Stimulated activated naive CD8-positive, alpha-beta T cell treated with anti-CD3 and anti-CD28 coated beads, Interleukin-15, amount 100 ng/mL, for 72 hours (primary cell): ENCODE results near the gene CHD5.
A peak's percentile ranks its signal among the peaks of the same experiment; 100 is the strongest.

Experiments used
- ATAC-seq: fragments of 150-1000 bp; cut with Tn5 transposase; 2 replicates; pipeline ENCODE4 v1.10.0; 2021; ENCODE audit warnings: mild to moderate bottlenecking, moderate library complexity
- DNase-seq, 2 donors: peaks; one replicate each; pipeline ENCODE4 v3.0.0; 2021 to 2022
- H3K27ac Mint-ChIP-seq, 2 donors: one replicate each; pipeline ENCODE4 v1.8.0; 2022; ENCODE audit warnings: mild to moderate bottlenecking in 2 of 2, mixed read lengths in 2 of 2, moderate library complexity in 2 of 2
- H3K27me3 Mint-ChIP-seq: one replicate; pipeline ENCODE4 v1.8.0; 2022; ENCODE audit warnings: mixed read lengths
- H3K4me1 Mint-ChIP-seq: one replicate; pipeline ENCODE4 v1.8.0; 2022; ENCODE audit warnings: mild to moderate bottlenecking, mixed read lengths
- H3K4me3 Mint-ChIP-seq, 2 donors: one replicate each; pipeline ENCODE4 v1.8.0; 2022; ENCODE audit warnings: mild to moderate bottlenecking in 2 of 2, mixed read lengths in 2 of 2, moderate library complexity in 1 of 2
- H3K9me3 Mint-ChIP-seq, 2 donors: one replicate each; pipeline ENCODE4 v1.8.0; 2022; ENCODE audit warnings: mixed read lengths in 2 of 2

CHD5 gene

DNA sequence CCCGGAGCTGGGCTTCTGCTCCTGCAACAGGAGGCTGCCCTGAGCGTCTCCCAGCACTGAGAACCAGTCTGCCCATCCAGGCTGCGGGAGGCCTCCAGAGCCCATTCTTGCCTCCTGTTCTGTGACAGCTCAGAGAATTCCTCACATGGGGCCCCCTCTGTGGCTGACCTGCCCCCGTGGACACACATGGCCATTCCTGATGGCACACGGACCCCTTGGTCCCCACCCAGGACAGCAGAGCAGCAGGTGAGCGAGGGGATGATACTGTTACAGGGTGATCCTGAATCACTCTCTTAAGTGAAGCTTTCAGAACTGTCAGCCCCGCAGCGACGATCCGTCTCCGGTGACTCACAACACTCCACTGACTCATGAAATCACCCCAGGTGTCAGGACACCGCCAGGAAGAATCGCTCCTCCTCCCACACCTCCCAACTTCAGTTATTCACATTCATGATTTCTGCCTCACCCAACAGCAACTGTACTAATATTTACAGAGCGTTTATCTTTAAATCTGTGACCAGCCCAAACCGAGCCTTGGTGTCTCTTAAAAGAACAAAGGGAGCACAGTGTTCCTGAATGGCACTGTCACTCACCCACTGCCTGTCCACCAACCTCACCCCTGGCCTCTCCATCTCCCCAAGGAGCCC, 22.5 kb downstream of the CHD5 start:
- no peak overlapping the region for H3K4me3 Mint-ChIP-seq
- peaks cover 42% of the 10 kb centered on the region for H3K27me3 Mint-ChIP-seq
- no peak overlapping the region for H3K27ac Mint-ChIP-seq
- peaks cover 33% of the 10 kb centered on the region for H3K4me1 Mint-ChIP-seq
- ATAC-seq (no peak), DNase-seq (no peak)
- H3K9me3 Mint-ChIP-seq, result no peaks in the 10 kb centered on the region

- no peak overlapping the region for H3K27ac Mint-ChIP-seq
- no peaks in the 10 kb centered on the region for H3K9me3 Mint-ChIP-seq
- H3K4me1 Mint-ChIP-seq, result peaks cover 33% of the 10 kb centered on the region
- no peak for ATAC-seq
- peaks cover 37% of the 10 kb centered on the region for H3K27me3 Mint-ChIP-seq
- no peak overlapping the region for H3K4me3 Mint-ChIP-seq
- no peak for DNase-seq
Observed at GRCh38 chr1:6157132-6157527, 23.0 kb downstream of the CHD5 start.

DNA sequence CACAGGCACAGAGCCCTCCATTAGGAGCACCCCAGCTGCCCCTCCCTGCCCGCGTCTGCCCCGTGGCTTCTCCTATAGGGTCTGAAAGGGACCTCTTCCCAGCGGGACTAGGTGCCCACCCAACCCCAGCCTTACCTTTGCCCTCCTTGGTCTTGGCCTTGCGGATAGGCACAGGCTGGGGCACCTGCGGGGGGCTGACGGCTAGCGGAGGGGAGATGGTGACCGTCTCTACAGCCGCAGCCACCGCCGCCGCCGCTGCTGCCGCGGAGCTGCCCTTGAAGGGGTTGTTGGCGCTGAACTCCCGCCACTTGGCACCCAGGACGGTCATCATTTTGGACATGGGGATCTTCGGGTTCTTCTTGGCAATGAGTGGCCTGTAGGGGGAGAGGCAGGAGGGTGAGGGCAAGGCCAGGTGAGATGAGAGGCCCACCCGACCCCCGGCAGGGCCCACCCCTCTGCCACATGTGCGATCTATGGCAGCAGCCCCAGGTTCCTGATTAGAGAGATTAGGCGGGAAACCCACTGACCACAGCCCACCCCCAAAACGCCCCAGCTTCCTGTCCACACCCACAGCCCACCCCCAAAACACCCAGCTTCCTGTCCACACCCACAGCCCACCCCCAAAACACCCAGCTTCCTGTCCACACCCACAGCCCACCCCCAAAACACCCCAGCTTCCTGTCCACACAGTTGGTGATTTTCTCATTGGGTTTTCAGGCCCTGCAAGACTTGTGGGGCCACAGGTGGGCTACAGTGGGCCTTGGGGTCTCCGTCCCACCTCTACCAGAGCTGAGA, 25.4 kb downstream of the CHD5 start:
- no peak overlapping the region for H3K27ac Mint-ChIP-seq
- peaks cover 16% of the 10 kb centered on the region for H3K27me3 Mint-ChIP-seq
- peaks cover 33% of the 10 kb centered on the region for H3K4me1 Mint-ChIP-seq
- no peak overlapping the region for H3K4me3 Mint-ChIP-seq
- DNase-seq (no peak), ATAC-seq (no peak)
- no peaks in the 10 kb centered on the region for H3K9me3 Mint-ChIP-seq

DNA sequence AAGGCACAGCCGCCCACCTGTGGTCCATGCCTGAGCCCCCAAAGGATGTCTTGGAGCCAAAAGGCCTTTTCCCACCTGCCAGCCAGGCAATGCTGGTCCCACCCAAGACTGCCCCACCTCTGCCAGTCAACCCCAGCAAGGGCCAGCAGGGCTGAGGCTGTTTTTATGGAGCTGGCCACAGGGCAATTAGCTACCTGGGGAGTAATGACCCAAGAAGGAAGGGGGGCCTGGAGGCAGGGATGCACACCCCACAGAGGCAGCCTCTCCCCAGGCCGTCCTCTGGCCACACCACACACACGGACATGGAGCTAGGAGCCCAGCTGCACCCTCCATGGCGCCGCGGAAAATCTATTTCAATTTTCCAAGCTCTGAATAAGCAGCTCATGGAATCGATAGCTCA, 27.2 kb downstream of the CHD5 start:
- peaks cover 42% of the 10 kb centered on the region for H3K4me1 Mint-ChIP-seq

GRCh38 chr1:6152181-6152580, 27.9 kb downstream of the CHD5 start:
- Mint-ChIP-seq H3K4me3 (no peak overlapping the region), H3K27ac (no peak overlapping the region), H3K9me3 (no peaks in the 10 kb centered on the region), H3K27me3 (peaks cover under 1% of the 10 kb centered on the region), H3K4me1 (peaks cover 35% of the 10 kb centered on the region)
- ATAC-seq (no peak), DNase-seq (no peak)

More for the DNA sequence above, 27.2 kb downstream of the CHD5 start:
- Mint-ChIP-seq H3K27me3 (peaks cover 8% of the 10 kb centered on the region), H3K9me3 (no peaks in the 10 kb centered on the region), H3K27ac (no peak overlapping the region), H3K4me3 (no peak overlapping the region)
- ATAC-seq (no peak), DNase-seq (no peak)

- Mint-ChIP-seq H3K4me3 (no peak overlapping the region), H3K27me3 (no peaks in the 10 kb centered on the region), H3K27ac (no peak overlapping the region), H3K4me1 (peaks cover 34% of the 10 kb centered on the region), H3K9me3 (no peaks in the 10 kb centered on the region)
- DNase-seq (no peak), ATAC-seq (no peak)
Observed at GRCh38 chr1:6151291-6151822, 28.8 kb downstream of the CHD5 start.

- Mint-ChIP-seq H3K27me3 (no peaks in the 10 kb centered on the region), H3K4me3 (no peak overlapping the region), H3K4me1 (peaks cover 26% of the 10 kb centered on the region), H3K9me3 (no peaks in the 10 kb centered on the region), H3K27ac (no peak overlapping the region)
- no peak for ATAC-seq
- DNase-seq, result no peak
Observed at GRCh38 chr1:6150006-6150938, 29.8 kb downstream of the CHD5 start.

GRCh38 chr1:6149597-6149996, 30.5 kb downstream of the CHD5 start:
- no peak for DNase-seq
- Mint-ChIP-seq H3K4me3 (no peak overlapping the region), H3K27ac (no peak overlapping the region), H3K4me1 (peaks cover 19% of the 10 kb centered on the region), H3K27me3 (no peaks in the 10 kb centered on the region), H3K9me3 (no peaks in the 10 kb centered on the region)
- ATAC-seq, result no peak

GRCh38 chr1:6148497-6149241, 31.5 kb downstream of the CHD5 start:
- H3K4me3 Mint-ChIP-seq, result peak overlapping the region; percentile 47 to 58
- no peak overlapping the region for H3K27ac Mint-ChIP-seq
- H3K27me3 Mint-ChIP-seq, result no peaks in the 10 kb centered on the region
- no peaks in the 10 kb centered on the region for H3K9me3 Mint-ChIP-seq
- ATAC-seq (peak; percentile 84), DNase-seq (peak; percentile 51 to 54)
- H3K4me1 Mint-ChIP-seq, result peaks cover 11% of the 10 kb centered on the region

DNA sequence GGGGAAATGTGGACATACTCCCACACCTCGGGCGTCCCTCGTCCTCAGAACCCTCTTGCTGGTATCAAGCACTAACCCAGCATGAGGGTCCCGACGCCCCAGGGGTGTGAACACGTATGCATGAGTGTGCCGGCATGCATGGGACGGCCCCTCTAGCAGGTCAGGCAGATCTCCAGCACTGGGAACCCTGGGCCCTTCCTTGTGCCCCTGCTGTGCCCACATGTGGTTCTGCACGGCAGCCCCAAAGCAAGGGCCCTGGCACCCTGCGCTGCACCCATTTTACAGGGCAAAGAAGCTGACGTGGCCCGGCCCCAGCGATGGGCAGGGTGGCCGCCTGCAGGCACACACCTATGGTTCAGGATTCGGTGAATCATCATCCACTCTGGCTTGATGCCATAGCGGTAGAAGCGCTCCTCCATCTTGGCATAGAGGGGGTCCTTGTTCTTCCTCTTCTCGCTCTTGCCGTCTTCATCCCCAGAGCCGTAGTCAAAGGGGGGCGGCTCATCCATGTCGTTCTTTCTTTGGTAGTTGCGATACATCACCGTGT, 34.2 kb downstream of the CHD5 start:
- no peak overlapping the region for H3K4me3 Mint-ChIP-seq
- no peak for ATAC-seq
- H3K27ac Mint-ChIP-seq, result no peak overlapping the region

DNA sequence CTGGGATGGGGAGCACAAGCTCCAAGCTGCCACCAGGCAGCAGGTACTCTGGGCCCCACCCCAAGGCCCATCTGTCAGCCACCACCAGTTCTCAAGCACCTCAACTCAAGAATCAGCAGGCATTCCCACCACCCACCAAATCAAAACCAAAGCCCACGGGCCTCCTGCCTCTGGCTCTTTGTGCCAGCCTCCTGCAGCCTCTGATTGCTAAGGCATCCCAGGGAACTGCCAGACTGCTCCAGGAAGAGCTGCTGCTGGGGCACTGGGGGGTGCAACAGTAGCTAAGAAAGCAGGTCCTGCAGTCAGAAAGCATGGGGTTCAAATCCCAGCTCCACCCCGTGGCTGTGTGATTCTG, 34.7 kb downstream of the CHD5 start:
- DNase-seq (no peak), ATAC-seq (no peak)
- no peak overlapping the region for H3K4me3 Mint-ChIP-seq
- H3K9me3 Mint-ChIP-seq, result no peaks in the 10 kb centered on the region
- no peak overlapping the region for H3K27ac Mint-ChIP-seq
- H3K4me1 Mint-ChIP-seq, result peaks cover 11% of the 10 kb centered on the region
- H3K27me3 Mint-ChIP-seq, result no peaks in the 10 kb centered on the region

More for the DNA sequence above, 34.2 kb downstream of the CHD5 start:
- no peak for DNase-seq
- H3K9me3 Mint-ChIP-seq, result no peaks in the 10 kb centered on the region
- H3K4me1 Mint-ChIP-seq, result peaks cover 11% of the 10 kb centered on the region
- no peaks in the 10 kb centered on the region for H3K27me3 Mint-ChIP-seq

GRCh38 chr1:6144647-6145395, 35.3 kb downstream of the CHD5 start:
- Mint-ChIP-seq H3K4me3 (no peak overlapping the region), H3K27me3 (no peaks in the 10 kb centered on the region), H3K4me1 (peaks cover 11% of the 10 kb centered on the region), H3K27ac (no peak overlapping the region), H3K9me3 (no peaks in the 10 kb centered on the region)
- ATAC-seq (no peak), DNase-seq (no peak)

DNA sequence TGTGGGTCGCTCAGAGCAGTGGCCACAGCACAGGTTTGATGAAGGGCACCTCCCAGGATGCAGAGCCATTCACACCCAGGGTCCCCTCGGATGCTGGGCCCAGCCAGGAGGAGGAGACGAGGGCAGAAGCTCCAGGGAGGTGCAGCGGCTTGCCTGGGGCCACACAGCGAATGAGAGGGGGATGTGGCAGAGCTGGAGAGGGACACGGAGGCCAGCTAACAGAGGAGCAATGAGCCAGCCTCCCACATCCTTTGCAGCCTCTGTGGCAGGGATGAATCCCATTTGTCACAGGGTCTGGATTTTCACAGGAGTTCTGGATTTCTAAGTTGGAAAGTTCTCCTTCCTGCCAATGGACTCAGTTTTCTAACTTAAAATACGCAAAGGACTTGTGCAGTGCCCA, 35.9 kb downstream of the CHD5 start:
- Mint-ChIP-seq H3K27me3 (no peaks in the 10 kb centered on the region), H3K4me1 (peaks cover 11% of the 10 kb centered on the region), H3K4me3 (no peak overlapping the region), H3K27ac (no peak overlapping the region), H3K9me3 (no peaks in the 10 kb centered on the region)
- DNase-seq (no peak), ATAC-seq (no peak)

DNA sequence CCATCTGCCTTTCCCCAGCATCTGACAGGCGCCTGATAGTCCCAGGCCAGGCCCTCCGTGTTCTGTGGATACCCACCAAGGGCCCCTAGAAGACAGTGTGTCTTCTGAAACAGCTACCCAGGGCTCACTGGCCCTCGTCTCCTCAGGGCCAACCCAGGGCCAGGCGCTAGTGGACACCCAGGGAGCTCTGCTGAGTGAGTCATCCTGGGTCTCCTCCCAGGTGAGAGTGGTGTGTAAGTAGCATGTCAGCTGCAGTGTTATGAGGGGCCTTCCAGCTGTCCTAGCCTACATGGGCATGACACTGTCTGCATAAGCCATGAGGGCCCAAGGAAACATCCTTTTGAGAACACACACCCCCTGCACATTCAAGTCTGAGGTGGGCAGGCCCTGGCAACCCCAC, 36.7 kb downstream of the CHD5 start:
- Mint-ChIP-seq H3K27me3 (no peaks in the 10 kb centered on the region), H3K27ac (no peak overlapping the region), H3K9me3 (no peaks in the 10 kb centered on the region), H3K4me3 (no peak overlapping the region), H3K4me1 (peaks cover 3% of the 10 kb centered on the region)
- no peak for ATAC-seq
- DNase-seq, result no peak
